DMS53 (cell line): ENCODE measurements around the gene EXOC4.

Experiments used
- DNase-seq: peaks from one replicate; lab custom pipeline; 2025; lab: John Stamatoyannopoulos, UW

EXOC4 gene

DNA sequence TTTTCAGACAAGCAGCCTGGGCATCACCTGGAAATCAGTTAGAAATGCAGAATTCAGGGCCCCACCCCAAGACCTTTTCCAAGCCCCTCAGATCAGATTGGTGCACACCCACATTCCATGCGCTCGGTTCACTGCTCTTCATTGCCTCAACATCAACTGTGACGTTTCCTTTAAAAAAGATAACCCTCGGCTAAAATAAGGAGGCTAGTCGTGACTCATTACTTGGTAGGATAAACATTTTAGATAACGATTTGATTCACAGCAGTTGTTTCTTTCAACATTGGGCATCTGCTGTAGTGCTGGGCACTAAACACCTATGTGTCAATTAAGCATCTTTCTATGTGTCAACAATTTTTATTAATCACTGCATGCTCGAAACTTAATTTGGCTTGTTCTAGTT lies 683.2 kb downstream of the EXOC4 start:
- DNase-seq: no peak

DNA sequence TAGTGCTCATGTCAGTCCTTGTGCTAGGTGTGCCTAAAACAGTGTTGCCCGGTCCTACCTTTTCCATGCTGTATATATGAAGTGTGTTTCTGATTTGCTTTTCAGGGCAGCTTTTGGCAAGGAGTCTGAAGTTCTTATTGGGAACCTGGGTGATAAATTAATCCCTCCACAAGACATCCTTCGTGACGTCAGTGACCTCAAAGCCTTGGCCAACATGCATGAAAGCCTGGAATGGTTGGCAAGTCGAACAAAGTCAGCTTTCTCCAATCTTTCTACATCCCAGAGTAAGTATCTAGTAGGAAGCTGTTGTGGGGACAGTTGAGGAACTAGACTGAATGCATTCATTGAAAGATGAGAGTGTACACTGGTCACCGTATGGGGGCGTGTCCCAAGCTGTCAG lies 684.9 kb downstream of the EXOC4 start:
- no peak for DNase-seq

DNA sequence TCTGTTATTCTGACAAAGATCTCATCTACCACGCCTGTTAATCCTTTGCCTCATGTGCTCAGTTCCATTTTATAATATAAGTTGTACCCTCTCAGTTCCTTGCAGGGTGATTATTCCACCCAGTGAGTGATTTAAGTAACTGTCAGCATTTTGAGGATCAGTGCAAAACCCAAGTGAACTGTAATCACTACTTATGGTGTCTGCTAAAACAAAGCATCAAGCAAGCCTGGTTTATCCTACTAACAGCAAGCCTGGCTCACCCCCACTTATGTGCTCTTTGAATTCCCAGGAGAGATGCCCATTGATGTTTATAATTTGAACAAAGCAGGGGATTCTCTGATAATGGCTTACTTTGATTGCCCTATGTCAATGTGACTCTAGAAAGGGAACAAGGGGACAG lies 687.5 kb downstream of the EXOC4 start:
- DNase-seq: no peak

DNA sequence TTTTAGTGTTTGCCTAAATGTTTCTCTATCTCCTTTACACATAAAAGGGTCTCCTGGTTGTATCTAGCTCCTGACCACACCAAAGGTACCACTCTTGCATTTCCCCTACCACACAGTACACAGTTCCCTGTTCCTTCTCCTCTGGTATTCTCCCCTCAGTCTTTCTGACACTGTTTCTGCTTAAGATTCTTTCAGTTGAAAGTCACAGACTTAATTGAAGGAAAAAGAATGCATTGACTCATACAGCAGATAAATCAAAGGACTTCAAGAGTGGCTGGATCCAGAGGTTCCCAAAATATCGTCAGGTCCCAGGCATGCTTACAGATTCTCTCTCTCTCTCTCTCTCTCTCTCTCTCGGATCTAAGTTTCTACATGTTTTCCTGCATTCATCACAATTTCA lies 688.6 kb downstream of the EXOC4 start:
- no peak for DNase-seq

DNA sequence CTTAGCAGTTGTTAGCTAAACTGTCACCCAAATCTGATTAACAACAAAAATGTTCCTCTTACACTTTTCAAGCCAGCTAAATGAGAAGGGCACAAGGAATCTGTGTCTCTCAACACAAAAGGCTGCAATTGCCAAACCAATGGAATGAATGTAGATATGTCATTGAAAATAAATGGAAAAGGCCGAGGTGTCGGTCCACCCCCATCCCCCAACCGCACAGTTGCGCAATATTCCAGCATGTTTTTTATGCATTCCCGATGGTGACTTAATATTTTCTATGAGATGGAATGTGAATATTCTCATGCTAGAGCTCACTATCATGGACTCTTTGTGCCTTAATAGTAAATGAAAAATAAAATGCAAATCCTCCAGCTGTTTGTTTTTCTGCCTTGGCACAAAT lies 692.6 kb downstream of the EXOC4 start:
- no peak for DNase-seq

DNA sequence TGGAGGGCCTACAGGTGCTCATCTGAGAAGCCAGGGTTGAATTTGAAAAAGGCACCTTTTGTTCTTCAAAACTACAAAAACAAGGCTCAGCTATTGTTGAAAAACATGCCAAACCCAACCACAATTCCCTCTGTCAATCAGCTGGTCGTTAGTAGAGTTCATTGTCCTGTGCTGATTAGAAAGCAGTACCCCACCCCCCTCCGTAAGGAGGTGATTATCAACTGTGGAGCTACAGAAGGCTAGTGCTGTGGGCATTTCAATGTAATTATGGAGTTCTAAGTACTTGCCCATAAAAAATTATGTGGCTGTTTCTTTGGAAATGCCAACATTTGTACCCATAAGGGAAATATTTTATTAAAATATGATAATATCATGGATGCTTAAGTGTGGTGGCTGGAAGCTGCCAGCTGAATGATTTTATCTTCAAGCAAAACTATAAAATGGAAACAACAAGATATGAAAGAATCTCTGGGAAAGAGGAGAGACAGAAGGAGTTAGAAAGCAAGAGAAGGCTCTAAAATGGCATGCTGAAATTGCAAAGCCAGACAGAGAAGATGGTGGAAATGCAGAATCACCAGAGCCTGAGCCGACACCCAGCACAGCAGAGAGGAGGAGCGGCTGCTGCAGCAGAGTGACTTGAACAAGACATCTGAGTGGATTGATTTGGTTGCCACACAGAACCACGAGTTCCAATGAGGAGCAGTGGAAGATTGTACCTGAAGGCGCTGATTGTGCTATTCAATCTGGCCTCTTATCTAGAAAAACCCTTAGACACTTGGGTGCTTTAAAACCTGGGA lies 694.8 kb downstream of the EXOC4 start:
- no peak for DNase-seq

DNA sequence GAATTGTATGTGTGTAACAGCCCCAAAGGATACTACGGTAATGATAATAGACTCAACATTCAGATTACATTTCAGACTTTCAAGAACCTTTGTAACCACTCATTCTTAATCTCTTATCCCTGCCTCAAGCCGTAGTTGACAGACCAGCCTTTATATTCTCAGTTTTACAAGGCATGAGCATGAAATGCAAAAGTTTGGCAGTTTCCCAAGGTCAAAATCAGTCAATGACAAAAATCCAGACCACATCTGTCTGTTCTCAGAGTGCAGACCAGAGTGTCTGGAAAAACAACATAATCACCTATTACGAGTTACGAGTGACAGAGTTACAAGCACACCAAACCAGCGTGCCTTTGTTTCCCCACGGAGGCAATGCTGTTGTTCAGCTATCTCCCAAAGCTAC lies 695.7 kb downstream of the EXOC4 start:
- DNase-seq: no peak

DNA sequence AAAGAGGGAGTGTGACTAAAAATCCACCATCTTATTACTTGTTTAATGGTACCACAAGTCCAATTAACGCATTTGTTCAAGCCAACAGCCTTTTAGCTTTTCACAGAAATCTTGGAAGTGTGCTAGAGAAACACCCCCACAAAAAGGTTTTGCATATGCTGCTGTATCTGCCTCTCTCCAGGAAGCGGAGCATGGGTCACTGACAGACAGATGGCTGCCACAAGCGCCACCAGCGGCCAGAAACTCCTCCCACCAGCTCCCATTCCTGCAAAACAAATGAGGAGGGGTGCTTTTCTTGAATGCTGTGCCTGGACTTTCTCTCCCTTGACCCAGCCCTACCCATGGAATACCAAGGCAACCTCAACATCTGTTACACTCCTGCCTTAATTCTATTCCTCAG lies 698.0 kb downstream of the EXOC4 start:
- DNase-seq: no peak

DNA sequence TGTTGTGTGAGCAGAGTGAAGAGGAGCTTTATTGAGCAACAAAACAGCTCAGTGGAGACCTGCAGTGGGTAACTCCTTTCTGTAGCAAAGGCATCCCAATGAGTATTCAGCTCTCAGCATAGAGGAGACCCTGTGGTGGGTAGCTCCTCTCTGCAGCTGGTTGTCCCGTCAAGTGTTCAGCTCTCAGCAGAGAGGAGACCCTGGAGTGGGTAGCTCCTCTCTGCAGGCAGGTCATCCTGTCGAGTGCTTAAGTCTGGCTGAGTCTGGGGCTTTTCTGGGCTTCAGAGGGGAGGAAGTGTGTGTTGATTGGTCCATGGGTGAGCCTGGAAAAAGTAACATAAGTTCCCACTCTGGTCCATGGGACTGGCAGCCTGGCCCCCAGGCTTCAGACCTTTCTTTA lies 702.3 kb downstream of the EXOC4 start:
- DNase-seq: no peak

DNA sequence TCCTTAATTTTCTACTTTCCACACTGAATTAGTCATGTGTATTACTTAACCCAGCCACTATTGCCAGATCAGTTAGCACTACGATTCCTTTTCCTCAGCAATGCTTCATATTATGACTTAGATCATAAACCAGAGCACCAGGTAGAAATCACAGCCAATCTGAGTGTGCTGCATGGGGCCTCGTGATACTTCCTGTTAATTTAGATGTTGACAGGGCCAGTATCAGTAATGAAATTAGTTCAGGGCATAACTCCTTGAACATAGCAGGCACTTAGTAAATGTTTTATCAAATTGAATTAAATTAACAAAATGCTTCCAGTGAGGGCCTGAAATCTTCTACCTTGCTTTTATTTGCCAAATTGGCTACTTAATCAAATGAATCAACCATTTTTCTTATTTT lies 705.0 kb downstream of the EXOC4 start:
- no peak for DNase-seq

DNA sequence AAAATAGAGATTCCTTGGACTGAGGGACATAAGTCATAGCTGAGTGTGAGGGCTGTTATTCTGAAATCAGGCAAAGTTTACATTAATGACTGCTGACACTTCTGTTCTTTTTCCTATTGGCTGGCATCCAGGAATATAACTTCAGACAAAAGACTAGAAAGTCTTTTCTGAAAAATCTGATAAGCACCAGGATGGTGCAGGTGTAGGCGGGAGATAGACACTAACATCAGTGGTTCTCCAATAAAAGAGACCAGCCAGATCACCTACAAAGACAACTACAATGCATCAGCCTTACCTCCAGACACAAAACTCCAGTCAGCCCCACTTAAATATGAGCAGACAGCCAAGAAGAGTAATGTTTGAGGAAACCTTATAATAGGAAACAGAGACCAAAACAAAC lies 705.9 kb downstream of the EXOC4 start:
- DNase-seq: no peak

DNA sequence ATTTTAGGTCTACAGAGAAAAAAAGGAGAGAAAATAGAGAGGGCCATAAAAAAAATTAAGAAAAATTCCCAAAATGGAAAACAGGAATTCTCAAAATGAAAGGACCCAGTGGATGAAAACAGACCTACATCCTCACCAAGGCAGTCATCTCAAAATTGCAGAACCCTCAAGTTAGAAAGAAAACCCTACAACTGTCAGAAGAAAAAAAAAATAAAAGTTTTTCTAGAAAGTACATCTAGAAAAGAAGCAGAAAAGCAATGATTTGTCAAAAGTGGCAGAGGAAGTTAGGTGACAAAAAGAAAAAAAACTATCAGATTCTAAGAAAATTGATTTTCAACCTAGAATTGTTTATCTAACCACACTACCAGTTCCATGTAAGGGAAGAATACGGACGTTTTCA lies 706.6 kb downstream of the EXOC4 start:
- DNase-seq: no peak

DNA sequence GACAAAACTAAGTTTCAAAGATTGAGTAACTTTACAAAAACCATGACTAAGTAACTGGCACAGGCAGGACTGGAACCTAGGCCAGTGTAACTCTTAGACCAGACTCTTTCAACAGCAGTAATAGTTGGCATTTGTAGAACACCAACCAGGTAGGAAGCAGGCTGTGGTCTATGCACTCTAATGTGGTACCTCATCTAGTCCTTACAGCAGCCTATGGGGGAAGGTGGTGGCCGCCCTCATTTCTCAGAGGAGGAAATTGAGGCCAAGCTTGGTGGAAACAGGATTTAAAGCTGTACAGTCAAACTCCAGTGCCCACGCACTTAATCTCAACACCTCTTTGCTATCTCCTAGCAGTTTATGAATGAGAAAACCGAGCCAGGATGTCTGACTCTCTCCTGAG lies 708.8 kb downstream of the EXOC4 start:
- DNase-seq: no peak

DNA sequence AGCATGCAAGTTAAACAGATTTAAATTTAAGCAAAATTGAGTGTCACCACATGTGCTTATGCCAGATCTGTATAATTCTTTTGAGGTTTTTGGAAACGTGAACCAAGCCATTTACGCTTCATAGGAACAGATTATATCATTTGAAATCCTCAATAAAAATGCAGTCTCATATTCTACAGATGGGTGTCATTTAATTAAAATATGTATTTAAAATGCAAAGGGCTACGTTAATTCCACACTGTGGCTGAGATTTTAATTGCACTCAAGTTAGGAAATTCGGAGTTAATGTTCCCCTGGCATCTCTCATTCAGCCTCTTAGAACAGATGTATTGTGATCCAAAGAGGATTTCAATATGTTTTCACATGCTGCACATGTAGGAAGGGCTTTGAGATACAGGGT lies 709.8 kb downstream of the EXOC4 start:
- no peak for DNase-seq

DNA sequence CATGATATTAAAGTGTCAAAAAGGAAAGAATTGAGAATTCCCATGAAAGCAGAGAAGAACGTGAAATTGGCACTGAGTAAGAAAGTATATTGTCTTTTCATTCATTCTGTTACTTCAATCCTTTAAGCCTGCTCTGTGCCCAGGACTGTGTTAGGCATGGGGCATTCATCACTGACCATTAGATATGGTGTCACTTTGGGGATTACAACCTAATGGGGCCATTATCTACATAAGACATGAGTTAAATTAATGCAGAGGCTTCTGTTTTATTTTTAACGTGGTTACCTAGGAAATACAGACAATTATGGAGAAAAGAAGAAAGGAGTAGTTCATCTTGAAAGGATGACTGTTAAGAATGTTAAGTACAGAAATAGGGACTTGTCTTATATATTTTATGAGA lies 710.8 kb downstream of the EXOC4 start:
- DNase-seq: no peak

DNA sequence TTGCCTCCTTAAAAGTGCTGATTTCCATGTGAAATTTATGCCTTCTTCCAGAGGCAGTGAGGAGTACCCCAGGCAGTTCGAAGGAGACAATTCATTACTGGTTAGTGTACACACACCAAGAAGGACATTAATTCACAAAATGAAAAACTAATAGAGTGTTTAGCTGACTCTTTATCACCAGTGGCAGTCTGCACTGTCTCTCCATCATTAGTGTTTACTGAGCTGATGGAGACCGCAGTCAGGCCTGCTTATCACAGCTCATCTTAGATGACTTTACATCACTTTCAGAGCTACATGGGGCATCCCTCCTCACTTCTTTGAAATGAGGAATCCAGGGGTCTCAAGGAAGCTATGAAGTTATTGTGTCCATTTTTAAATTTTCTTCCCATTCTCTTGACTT lies 718.7 kb downstream of the EXOC4 start:
- DNase-seq: no peak

DNA sequence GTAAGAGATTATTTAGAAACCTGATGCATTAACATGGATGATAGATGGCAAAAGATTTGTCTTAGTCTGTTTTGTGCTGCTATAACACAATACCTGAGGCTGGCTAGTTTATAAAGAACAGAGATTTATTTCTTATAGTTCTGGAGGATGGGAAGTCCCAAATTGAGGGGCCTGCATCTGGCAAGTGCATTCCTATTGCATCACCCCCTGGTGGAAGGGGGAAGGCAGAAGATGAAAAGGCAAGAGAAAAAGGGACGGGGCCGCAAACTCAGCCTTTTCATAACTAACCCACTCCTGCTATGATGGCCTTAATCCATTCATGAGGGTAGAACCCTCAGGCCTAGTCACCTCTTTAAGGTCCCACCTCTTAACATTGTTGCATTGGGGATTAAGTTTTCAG lies 720.8 kb downstream of the EXOC4 start:
- no peak for DNase-seq

DNA sequence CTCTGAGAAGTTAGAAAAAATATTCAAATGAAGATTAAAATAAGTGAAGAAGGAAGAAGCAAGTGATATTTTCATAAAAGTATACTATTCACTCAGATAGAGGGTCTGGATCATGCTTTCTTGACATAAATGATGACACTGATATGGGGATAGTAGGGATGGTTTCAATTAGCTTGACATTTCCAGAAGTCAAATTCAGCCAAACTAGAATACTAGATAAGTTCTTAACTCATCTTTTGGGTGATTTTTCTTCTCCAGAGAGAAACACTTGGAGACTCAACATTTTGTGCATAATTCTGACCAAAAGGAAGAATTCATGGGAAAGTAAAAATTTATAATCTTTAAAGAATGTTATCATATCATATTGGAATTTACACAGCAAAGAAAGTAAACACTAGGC lies 722.3 kb downstream of the EXOC4 start:
- DNase-seq: no peak

DNA sequence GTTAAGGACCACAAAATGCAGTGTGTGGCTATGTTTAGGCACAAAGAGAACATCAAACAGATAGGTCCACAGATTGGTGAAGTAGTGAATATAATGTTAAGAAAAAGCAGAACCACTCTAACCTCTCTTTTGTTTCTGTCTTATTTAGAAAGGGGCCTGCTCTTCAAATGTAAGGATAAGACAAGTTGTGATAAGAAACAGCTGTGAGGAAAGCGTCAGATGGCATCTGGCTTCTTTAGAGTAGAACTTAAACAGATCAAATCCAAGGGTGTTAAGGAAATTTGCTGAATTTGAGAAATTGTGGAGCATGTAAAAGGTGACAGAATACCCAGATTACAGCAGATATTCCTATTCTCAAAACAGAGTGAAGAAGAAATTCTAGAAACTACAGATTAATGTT lies 723.3 kb downstream of the EXOC4 start:
- DNase-seq: no peak

DNA sequence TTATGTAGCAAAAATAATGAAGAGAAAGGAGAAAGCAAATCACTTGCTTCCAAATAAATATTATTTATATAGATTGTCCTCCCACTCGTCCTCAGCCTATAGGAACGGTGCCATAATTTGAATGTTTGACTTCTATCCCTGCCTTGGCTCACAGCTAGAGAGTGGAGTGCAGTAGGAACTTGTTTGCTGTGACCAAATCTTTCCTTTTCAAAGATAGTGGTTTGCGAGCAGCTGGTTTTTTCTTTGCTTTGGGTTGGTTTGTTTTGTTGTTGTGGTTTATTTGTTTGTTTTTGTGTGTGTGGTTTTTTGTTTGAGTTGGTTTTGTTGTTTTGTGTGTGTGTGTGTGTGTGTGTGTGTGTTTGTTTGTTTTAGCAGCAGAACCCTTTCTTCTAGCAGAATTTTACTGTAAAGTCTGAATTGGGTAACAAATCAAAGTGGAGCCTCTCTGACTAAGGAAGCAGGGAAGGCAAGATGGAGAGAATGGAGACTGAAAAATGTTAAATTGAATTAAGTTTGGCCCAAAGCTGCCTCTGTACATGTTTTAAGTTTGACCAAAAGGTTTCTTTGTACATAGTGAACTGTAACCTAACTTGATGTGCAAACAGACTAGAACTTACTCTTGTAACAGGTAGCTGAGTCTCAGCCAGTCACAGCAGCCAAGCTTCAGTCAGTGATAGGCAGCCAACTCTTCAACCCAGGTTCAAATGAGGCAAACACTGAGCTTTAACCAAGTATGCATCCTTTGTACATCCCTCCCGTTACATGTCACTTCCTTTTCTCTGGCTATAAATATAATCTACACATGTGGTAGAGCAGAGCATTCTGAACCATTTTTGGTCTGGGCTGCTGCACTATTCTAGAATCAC lies 724.8 kb downstream of the EXOC4 start:
- DNase-seq: peak; percentile 82

DNA sequence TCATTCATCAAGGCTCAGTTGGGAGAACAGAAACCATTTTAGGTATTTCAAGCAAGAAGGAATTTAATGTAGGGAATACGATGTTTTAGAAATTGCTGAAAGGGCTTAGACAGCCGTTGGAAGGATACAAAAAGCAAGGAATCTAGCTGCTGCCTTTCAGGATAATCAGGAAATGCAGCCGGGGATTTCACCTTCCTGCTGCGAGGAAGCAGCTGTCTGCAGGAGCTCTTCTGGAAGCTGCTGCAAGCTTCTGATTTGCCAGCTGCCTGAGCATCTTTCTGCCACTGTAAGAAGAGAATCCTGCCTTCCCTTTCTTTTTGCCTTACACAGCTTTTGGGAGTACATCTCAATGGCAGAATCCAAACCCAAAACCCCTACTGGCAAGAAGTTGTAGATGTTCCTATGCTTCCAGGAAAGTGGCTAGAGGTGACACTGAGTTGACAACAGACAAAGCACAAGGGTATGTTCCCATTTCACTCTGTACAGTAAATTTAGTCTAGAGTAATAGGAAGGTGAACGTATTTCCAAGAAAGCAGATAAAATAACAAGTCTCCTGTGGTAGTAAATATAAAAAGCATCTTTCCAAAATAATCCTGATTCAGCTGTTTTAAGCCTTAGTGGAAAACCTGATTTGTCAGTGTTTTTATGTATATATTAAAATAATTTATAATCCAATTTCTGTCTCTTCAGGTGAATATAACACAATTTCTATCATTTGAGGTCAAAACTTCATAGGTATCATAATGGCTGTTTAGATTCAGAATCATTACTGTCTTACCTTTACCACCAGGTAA lies 725.8 kb downstream of the EXOC4 start:
- peak; percentile 28 for DNase-seq

DNA sequence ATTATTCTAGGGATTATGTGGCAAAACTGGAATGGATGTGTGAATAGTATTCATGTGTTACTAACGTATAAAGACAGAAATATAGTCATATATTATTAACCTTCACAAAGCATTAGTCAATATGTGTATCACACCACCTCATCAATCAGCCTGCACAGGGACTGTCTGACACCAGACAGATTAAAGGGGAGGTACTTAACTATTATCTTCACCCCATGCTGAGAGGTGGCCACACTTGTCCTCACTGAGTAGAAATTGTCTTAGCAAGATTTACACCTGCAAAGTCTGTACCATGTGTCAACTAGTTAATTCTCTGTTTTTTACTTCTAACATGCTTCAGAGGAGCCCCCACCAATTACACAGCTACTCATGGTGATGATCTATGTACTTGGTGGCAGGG lies 727.9 kb downstream of the EXOC4 start:
- DNase-seq: no peak
